NCI-H146 treated with DMSO at 0.1 percent for 48 hours (cell line): Measurements from ENCODE around the gene SNAPC4.

ENCODE experiments used
- DNase-seq: peaks from one replicate; lab custom pipeline; 2025; ENCODE audit not compliant: unreplicated experiment; lab: John Stamatoyannopoulos, UW

The SNAPC4 gene, protein sequence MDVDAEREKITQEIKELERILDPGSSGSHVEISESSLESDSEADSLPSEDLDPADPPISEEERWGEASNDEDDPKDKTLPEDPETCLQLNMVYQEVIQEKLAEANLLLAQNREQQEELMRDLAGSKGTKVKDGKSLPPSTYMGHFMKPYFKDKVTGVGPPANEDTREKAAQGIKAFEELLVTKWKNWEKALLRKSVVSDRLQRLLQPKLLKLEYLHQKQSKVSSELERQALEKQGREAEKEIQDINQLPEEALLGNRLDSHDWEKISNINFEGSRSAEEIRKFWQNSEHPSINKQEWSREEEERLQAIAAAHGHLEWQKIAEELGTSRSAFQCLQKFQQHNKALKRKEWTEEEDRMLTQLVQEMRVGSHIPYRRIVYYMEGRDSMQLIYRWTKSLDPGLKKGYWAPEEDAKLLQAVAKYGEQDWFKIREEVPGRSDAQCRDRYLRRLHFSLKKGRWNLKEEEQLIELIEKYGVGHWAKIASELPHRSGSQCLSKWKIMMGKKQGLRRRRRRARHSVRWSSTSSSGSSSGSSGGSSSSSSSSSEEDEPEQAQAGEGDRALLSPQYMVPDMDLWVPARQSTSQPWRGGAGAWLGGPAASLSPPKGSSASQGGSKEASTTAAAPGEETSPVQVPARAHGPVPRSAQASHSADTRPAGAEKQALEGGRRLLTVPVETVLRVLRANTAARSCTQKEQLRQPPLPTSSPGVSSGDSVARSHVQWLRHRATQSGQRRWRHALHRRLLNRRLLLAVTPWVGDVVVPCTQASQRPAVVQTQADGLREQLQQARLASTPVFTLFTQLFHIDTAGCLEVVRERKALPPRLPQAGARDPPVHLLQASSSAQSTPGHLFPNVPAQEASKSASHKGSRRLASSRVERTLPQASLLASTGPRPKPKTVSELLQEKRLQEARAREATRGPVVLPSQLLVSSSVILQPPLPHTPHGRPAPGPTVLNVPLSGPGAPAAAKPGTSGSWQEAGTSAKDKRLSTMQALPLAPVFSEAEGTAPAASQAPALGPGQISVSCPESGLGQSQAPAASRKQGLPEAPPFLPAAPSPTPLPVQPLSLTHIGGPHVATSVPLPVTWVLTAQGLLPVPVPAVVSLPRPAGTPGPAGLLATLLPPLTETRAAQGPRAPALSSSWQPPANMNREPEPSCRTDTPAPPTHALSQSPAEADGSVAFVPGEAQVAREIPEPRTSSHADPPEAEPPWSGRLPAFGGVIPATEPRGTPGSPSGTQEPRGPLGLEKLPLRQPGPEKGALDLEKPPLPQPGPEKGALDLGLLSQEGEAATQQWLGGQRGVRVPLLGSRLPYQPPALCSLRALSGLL (N-terminal part only)

GRCh38 chr9:136400038-136400834 lies at the start of gene SNAPC4:
SNAPC4 (minus strand) TSS chr9:136400170; CDS start chr9:136398428, 1,742 bp downstream.
- peak; percentile 57 for DNase-seq

DNA sequence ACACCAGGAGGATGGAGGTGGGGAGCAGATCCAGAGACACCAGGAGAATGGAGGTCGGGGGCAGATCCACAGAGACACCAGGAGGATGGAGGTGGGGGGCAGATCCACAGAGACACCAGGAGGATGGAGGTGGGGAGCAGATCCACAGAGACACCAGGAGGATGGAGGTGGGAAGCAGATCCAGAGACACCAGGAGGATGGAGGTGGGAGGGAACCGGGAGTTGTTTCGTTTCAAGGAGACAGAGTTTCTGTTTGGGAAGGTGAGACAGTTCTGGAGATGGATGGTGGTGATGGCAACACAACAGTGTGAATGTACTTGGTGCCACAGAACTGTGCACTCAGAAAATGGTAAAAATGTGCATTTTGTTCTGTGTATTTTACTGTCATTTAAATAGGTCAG lies 48.7 kb upstream of the SNAPC4 start:
- DNase-seq = no peak

DNA sequence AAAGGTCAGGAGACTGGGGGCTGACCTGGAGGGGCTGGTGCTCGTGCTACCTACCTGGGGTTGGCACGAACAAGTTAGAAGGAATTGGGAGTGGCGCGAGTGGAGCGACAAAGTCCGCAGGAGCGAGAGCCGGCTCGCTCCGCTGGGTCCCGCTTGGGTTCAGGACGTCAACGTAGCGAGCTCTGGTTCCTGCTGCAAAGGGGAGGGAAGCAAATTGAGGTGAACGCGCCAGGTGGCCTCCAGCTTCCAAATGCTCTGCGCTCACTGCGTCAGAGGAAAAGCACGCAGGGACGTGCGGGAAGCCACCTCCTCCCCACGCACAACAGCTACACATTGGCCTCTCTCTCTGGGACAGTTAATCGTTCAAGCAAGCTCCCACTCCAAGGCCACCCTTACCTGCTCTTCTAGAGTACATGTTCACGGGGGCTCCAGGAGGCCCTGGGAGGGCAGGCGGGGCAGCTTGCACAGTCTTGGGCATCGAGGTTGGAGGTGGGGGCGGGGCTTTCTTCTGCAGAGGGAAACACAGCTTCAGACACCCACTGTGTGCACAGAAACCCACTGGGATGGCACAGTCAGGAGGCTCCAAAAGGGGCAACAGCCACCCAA lies 47.3 kb upstream of the SNAPC4 start:
- DNase-seq = no peak

DNA sequence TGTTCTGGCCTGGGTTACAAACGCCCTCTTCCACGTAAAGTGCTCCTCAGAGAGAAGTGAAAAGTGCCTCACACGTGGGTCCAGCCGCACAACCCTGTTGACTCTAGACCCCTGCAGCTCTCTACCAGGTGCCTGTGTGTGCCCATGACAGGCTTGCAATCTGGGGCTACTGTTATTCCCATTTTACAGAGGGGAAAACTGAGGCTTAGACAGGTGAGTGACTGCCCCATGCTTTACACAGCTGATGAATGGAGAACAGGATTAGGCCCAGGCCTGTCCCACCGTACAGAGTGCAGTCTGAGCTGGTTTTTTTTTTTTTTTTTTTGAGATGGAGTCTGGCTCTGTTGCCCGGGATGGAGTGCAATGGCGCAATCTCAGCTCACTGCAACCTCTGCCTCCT lies 45.8 kb upstream of the SNAPC4 start:
- no peak for DNase-seq

GRCh38 chr9:136444102-136444501 lies 44.1 kb upstream of the SNAPC4 start:
- DNase-seq = no peak

DNA sequence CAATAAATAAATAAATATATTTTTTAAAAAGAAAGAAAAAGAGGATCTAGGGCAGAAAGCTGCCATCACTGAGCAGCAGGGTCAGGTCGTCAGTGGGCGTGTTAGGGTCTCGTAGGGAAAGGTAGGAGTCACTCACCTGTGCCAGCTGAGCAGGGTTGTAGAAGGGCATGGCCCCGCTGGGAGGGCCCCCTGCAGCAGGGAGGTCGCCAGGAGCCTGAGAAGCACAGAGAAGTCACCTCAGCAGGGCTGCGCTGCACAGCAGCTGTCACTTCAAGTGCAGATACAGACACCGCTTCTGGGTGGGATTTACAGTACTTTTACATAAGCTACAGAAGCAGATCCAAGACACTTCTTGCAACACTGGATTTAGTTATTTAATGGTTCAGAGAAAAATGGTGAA lies 43.7 kb upstream of the SNAPC4 start:
- DNase-seq = no peak

GRCh38 chr9:136443087-136443486 lies 43.1 kb upstream of the SNAPC4 start:
- no peak for DNase-seq

GRCh38 chr9:136442265-136442664 lies 42.3 kb upstream of the SNAPC4 start:
- DNase-seq = no peak

DNA sequence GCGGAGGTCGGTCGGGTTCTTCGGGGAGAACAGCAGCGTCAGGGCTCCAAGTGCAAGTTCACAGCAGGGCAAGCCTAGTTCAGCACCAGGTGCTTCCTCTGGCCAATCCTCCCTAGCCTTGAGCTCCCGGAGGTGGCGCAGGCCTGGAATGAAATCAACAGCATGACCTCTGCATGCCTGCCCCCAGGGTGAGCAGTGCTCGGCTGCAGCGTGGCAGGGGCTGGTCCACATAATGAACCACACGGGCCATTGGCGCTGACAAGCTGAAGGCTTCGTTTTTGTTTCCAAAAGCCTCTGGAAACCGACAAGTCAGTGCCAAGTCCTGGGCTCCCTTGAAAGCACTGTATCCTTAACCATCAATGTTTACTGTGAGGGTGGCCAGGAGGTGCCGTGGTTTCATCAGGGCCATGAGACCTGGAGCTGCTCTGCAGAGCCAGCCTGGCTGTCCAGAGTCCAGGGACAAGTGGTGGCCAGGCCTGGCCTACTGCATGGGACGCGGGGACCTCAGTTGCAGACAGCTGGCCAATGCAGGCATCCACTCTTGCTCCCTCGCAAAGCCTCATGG lies 41.8 kb upstream of the SNAPC4 start:
- no peak for DNase-seq

DNA sequence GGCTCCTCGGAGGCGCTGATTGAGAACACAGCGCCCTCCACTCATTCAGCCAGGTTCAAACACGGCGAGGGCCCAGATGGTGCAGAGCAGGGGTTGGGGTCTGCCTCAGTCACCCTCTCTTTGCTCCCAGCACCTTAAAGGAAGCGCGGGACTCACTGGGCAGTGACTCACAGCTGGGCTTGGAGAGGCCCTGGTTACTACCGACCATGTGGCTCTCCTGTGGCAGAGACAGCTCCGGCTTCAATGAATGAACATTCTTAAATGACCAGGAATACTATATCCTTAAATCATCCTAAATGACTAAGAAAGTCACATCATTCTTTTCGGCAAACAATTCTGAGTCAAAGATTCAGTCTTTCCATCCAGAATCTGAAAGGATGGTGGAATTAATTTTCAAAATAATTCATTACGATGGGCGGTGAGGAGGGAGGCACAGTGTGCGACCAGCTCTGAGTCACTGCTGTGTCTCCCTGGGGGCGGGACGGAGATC lies 41.3 kb upstream of the SNAPC4 start:
- DNase-seq = no peak

GRCh38 chr9:136439481-136440408 lies 39.8 kb upstream of the SNAPC4 start, which contains the start of gene INPP5E:
INPP5E (minus strand) TSS chr9:136439845; CDS start chr9:136439419, 426 bp downstream.
- DNase-seq = no peak

- no peak for DNase-seq
These were observed 38.8 kb upstream of the SNAPC4 start for GRCh38 chr9:136438548-136439480.

- no peak for DNase-seq
These were observed 38.0 kb upstream of the SNAPC4 start for GRCh38 chr9:136437839-136438547.

GRCh38 chr9:136437430-136437829 lies 37.5 kb upstream of the SNAPC4 start:
- no peak for DNase-seq

DNA sequence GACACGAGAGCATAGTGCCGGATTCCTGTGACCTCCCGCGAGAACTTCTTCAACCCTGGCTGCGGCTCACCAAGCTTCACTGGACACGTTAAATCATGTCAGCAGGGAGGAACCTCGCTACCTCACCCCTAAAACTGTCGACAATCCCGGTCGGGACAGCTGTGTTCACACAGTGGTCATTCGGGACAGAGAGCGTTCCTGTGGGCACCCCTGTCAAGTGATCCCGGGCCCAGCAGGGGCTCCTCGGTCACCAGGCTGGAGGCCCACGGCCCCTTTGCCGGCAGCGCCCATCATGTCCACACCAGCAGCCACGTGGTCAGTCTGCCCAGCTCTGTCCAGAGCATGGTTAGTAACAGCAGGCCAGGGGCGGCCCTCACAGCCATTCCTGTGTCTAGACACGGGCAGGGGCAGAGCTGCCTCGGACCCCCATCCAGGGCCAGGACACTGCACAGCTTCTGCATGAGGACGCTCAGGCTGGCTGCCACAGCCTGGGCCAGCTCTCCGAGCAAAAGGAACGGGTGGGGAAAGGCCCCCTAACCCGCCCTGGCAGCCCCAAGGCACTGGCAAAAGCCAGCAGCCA lies 36.2 kb upstream of the SNAPC4 start:
- no peak for DNase-seq

DNA sequence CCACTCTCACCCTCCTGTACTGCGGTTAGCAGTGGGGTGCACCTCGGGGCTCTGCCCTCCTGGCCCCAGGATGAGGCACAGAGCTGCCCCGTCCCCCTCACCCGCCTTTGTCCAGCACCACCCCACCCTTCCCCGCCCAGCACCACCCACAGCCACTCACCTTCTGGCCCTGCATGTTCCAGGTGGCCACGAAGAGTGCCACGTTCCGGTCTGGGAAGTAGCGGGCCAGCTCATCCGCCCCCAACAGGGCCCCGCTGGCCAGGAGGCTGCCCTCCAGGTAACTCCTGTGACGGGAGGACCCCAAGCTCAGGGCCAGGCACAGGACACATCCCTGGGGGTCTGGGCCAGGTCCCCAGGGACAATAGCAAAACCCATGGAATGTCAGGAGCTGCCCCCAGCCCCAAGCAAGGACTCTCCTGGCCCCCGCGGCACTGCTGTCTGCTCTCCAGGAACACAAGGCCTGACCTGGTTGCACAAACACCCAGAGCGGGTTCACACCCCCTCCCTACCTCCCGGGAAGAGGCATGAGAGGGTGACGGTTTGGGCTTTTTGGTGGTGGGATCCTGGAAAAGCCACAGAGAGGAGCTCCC lies 34.7 kb upstream of the SNAPC4 start:
- no peak for DNase-seq
